Uterus (tissue), 2 donors: ENCODE results near the gene CXorf58.

Source experiments
- POLR2A ChIP-seq, 2 donors: fragments of 450-650 bp; IDR thresholded peaks; one replicate each; pipeline ENCODE4 v1.6.1; 2016; ENCODE audit warnings: antibody characterized with exemption in 2 of 2, mild to moderate bottlenecking in 1 of 2, moderate library complexity in 1 of 2
- TF ChIP-seq, protein P1 (sequence below), 4 experiments: fragments of 200-600 bp in 2 of 4; fragments of 450-650 bp in 2 of 4; sonication (generic) in 2 of 4; IDR thresholded peaks; one replicate each; pipeline ENCODE4 v1.5.1; 2016 to 2019; ENCODE audit warnings: antibody characterized with exemption in 4 of 4, mild to moderate bottlenecking in 2 of 4, moderate library complexity in 1 of 4

DNA sequence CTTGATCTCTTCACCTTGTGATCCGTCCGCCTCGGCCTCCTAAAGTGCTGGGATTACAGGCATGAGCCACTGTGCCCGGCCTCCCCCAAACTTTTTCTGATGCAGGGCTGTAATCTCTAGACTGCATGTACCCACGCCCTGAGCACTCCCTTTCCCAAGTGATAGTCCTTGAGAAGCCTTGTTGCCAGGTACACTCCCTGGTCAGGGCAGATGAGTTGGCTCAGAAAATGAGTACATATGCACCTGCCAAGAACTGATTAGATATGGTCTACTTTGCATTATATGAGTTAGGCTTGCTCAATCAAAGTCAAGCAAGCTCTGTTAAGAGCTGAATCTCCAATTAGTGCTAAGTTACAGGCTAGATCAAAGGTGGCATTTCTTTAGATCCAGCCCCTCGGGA is 20.4 kb upstream of the CXorf58 start:
- TF ChIP-seq, protein P1, sequence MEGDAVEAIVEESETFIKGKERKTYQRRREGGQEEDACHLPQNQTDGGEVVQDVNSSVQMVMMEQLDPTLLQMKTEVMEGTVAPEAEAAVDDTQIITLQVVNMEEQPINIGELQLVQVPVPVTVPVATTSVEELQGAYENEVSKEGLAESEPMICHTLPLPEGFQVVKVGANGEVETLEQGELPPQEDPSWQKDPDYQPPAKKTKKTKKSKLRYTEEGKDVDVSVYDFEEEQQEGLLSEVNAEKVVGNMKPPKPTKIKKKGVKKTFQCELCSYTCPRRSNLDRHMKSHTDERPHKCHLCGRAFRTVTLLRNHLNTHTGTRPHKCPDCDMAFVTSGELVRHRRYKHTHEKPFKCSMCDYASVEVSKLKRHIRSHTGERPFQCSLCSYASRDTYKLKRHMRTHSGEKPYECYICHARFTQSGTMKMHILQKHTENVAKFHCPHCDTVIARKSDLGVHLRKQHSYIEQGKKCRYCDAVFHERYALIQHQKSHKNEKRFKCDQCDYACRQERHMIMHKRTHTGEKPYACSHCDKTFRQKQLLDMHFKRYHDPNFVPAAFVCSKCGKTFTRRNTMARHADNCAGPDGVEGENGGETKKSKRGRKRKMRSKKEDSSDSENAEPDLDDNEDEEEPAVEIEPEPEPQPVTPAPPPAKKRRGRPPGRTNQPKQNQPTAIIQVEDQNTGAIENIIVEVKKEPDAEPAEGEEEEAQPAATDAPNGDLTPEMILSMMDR (IDR thresholded peaks at IDR 0.05) = no peak
- TF ChIP-seq POLR2A (IDR thresholded peaks at IDR 0.05) = no peak
